ENCODE data around the gene RTN4R.

Gene RTN4R

GRCh38 chr22:20204806-20205205 is 63.3 kb downstream of the RTN4R start:
- Histone ChIP-seq H3K27me3 (ENCODE audit: control insufficient read depth in 2 of 2, insufficient read depth in 2 of 2, low read length in 2 of 2) (peaks cover 3 to 5% of the 10 kb centered on the region in 2 donors), H3K9me3 (ENCODE audit: control insufficient read depth in 2 of 2, low read length in 2 of 2) (no peaks in the 10 kb centered on the region), H3K4me1 (ENCODE audit: control insufficient read depth in 2 of 2, insufficient read depth in 2 of 2, low read length in 2 of 2) (peaks cover 14 to 20% of the 10 kb centered on the region in 2 donors), H3K4me3 (ENCODE audit: low read length in 2 of 2) (no peak overlapping the region), H3K9ac (ENCODE audit: low read depth in 1 of 2, low read length in 2 of 2) (no peak overlapping the region), H3K27ac (ENCODE audit: low read depth in 2 of 2, low read length in 2 of 2) (no peak overlapping the region), H3K36me3 (ENCODE audit: control insufficient read depth in 2 of 2, insufficient read depth in 2 of 2, low read length in 2 of 2) (no peaks in the 10 kb centered on the region)

- H3K9ac ChIP-seq (ENCODE audit: low read depth in 1 of 2, low read length in 2 of 2): no peak overlapping the region
- H3K36me3 ChIP-seq (ENCODE audit: control insufficient read depth in 2 of 2, insufficient read depth in 2 of 2, low read length in 2 of 2): no peaks in the 10 kb centered on the region
- peaks cover 7 to 8% of the 10 kb centered on the region in 2 donors for H3K27me3 ChIP-seq (ENCODE audit: control insufficient read depth in 2 of 2, insufficient read depth in 2 of 2, low read length in 2 of 2)
- no peak overlapping the region for H3K27ac ChIP-seq (ENCODE audit: low read depth in 2 of 2, low read length in 2 of 2)
- no peaks in the 10 kb centered on the region for H3K9me3 ChIP-seq (ENCODE audit: control insufficient read depth in 2 of 2, low read length in 2 of 2)
- H3K4me3 ChIP-seq (ENCODE audit: low read length in 2 of 2): no peak overlapping the region
- peaks cover 14 to 20% of the 10 kb centered on the region in 2 donors for H3K4me1 ChIP-seq (ENCODE audit: control insufficient read depth in 2 of 2, insufficient read depth in 2 of 2, low read length in 2 of 2)
Observed at GRCh38 chr22:20204311-20204710, 63.8 kb downstream of the RTN4R start.

- H3K36me3 ChIP-seq (ENCODE audit: control insufficient read depth in 2 of 2, insufficient read depth in 2 of 2, low read length in 2 of 2): no peaks in the 10 kb centered on the region
- no peak overlapping the region for H3K4me3 ChIP-seq (ENCODE audit: low read length in 2 of 2)
- H3K9me3 ChIP-seq (ENCODE audit: control insufficient read depth in 2 of 2, low read length in 2 of 2): no peaks in the 10 kb centered on the region
- H3K27me3 ChIP-seq (ENCODE audit: control insufficient read depth in 2 of 2, insufficient read depth in 2 of 2, low read length in 2 of 2): peaks cover 7 to 8% of the 10 kb centered on the region in 2 donors
- H3K9ac ChIP-seq (ENCODE audit: low read depth in 1 of 2, low read length in 2 of 2): no peak overlapping the region
- H3K27ac ChIP-seq (ENCODE audit: low read depth in 2 of 2, low read length in 2 of 2): no peak overlapping the region
- peaks cover 14 to 20% of the 10 kb centered on the region in 2 donors for H3K4me1 ChIP-seq (ENCODE audit: control insufficient read depth in 2 of 2, insufficient read depth in 2 of 2, low read length in 2 of 2)
Observed at GRCh38 chr22:20203552-20204201, 64.4 kb downstream of the RTN4R start.

- Histone ChIP-seq H3K27me3 (ENCODE audit: control insufficient read depth in 2 of 2, insufficient read depth in 2 of 2, low read length in 2 of 2) (peaks cover 7 to 8% of the 10 kb centered on the region in 2 donors), H3K4me1 (ENCODE audit: control insufficient read depth in 2 of 2, insufficient read depth in 2 of 2, low read length in 2 of 2) (peaks cover 14 to 20% of the 10 kb centered on the region in 2 donors), H3K9me3 (ENCODE audit: control insufficient read depth in 2 of 2, low read length in 2 of 2) (no peaks in the 10 kb centered on the region), H3K9ac (ENCODE audit: low read depth in 1 of 2, low read length in 2 of 2) (no peak overlapping the region), H3K4me3 (ENCODE audit: low read length in 2 of 2) (no peak overlapping the region), H3K27ac (ENCODE audit: low read depth in 2 of 2, low read length in 2 of 2) (no peak overlapping the region), H3K36me3 (ENCODE audit: control insufficient read depth in 2 of 2, insufficient read depth in 2 of 2, low read length in 2 of 2) (no peaks in the 10 kb centered on the region)
Observed at GRCh38 chr22:20203142-20203551, 65.0 kb downstream of the RTN4R start.

- H3K4me3 ChIP-seq (ENCODE audit: low read length in 2 of 2): no peak overlapping the region
- H3K27me3 ChIP-seq (ENCODE audit: control insufficient read depth in 2 of 2, insufficient read depth in 2 of 2, low read length in 2 of 2): peaks cover 7 to 8% of the 10 kb centered on the region in 2 donors
- no peaks in the 10 kb centered on the region for H3K36me3 ChIP-seq (ENCODE audit: control insufficient read depth in 2 of 2, insufficient read depth in 2 of 2, low read length in 2 of 2)
- peaks cover 7 to 17% of the 10 kb centered on the region in 2 donors for H3K4me1 ChIP-seq (ENCODE audit: control insufficient read depth in 2 of 2, insufficient read depth in 2 of 2, low read length in 2 of 2)
- H3K27ac ChIP-seq (ENCODE audit: low read depth in 2 of 2, low read length in 2 of 2): no peak overlapping the region
- no peaks in the 10 kb centered on the region for H3K9me3 ChIP-seq (ENCODE audit: control insufficient read depth in 2 of 2, low read length in 2 of 2)
- no peak overlapping the region for H3K9ac ChIP-seq (ENCODE audit: low read depth in 1 of 2, low read length in 2 of 2)
Observed at GRCh38 chr22:20201837-20202392, 66.2 kb downstream of the RTN4R start.

GRCh38 chr22:20199906-20200305 is 68.2 kb downstream of the RTN4R start:
- peaks cover 0 to 7% of the 10 kb centered on the region in 2 donors for H3K4me1 ChIP-seq (ENCODE audit: control insufficient read depth in 2 of 2, insufficient read depth in 2 of 2, low read length in 2 of 2)
- no peak overlapping the region for H3K4me3 ChIP-seq (ENCODE audit: low read length in 2 of 2)
- no peak overlapping the region for H3K9ac ChIP-seq (ENCODE audit: low read depth in 1 of 2, low read length in 2 of 2)
- H3K36me3 ChIP-seq (ENCODE audit: control insufficient read depth in 2 of 2, insufficient read depth in 2 of 2, low read length in 2 of 2): no peaks in the 10 kb centered on the region
- no peak overlapping the region for H3K27ac ChIP-seq (ENCODE audit: low read depth in 2 of 2, low read length in 2 of 2)
- no peaks in the 10 kb centered on the region for H3K9me3 ChIP-seq (ENCODE audit: control insufficient read depth in 2 of 2, low read length in 2 of 2)
- peaks cover 7 to 8% of the 10 kb centered on the region in 2 donors for H3K27me3 ChIP-seq (ENCODE audit: control insufficient read depth in 2 of 2, insufficient read depth in 2 of 2, low read length in 2 of 2)

- Histone ChIP-seq H3K9me3 (ENCODE audit: control insufficient read depth in 2 of 2, low read length in 2 of 2) (no peaks in the 10 kb centered on the region), H3K4me1 (ENCODE audit: control insufficient read depth in 2 of 2, insufficient read depth in 2 of 2, low read length in 2 of 2) (peaks cover 0 to 7% of the 10 kb centered on the region in 2 donors), H3K27ac (ENCODE audit: low read depth in 2 of 2, low read length in 2 of 2) (no peak overlapping the region), H3K9ac (ENCODE audit: low read depth in 1 of 2, low read length in 2 of 2) (no peak overlapping the region), H3K4me3 (ENCODE audit: low read length in 2 of 2) (no peak overlapping the region), H3K27me3 (ENCODE audit: control insufficient read depth in 2 of 2, insufficient read depth in 2 of 2, low read length in 2 of 2) (peaks cover 7 to 8% of the 10 kb centered on the region in 2 donors), H3K36me3 (ENCODE audit: control insufficient read depth in 2 of 2, insufficient read depth in 2 of 2, low read length in 2 of 2) (no peaks in the 10 kb centered on the region)
Observed at GRCh38 chr22:20199413-20199842, 68.7 kb downstream of the RTN4R start.

- peaks cover 0 to 2% of the 10 kb centered on the region in 2 donors for H3K4me1 ChIP-seq (ENCODE audit: control insufficient read depth in 2 of 2, insufficient read depth in 2 of 2, low read length in 2 of 2)
- H3K27me3 ChIP-seq (ENCODE audit: control insufficient read depth in 2 of 2, insufficient read depth in 2 of 2, low read length in 2 of 2): peaks cover 7 to 8% of the 10 kb centered on the region in 2 donors
- H3K36me3 ChIP-seq (ENCODE audit: control insufficient read depth in 2 of 2, insufficient read depth in 2 of 2, low read length in 2 of 2): no peaks in the 10 kb centered on the region
- no peak overlapping the region for H3K27ac ChIP-seq (ENCODE audit: low read depth in 2 of 2, low read length in 2 of 2)
- H3K4me3 ChIP-seq (ENCODE audit: low read length in 2 of 2): no peak overlapping the region
- H3K9me3 ChIP-seq (ENCODE audit: control insufficient read depth in 2 of 2, low read length in 2 of 2): no peaks in the 10 kb centered on the region
- H3K9ac ChIP-seq (ENCODE audit: low read depth in 1 of 2, low read length in 2 of 2): no peak overlapping the region
Observed at GRCh38 chr22:20198557-20199319, 69.4 kb downstream of the RTN4R start.

GRCh38 chr22:20197407-20198030 is 70.6 kb downstream of the RTN4R start:
- H3K9me3 ChIP-seq (ENCODE audit: control insufficient read depth in 2 of 2, low read length in 2 of 2): no peaks in the 10 kb centered on the region
- no peak overlapping the region for H3K4me3 ChIP-seq (ENCODE audit: low read length in 2 of 2)
- H3K36me3 ChIP-seq (ENCODE audit: control insufficient read depth in 2 of 2, insufficient read depth in 2 of 2, low read length in 2 of 2): no peaks in the 10 kb centered on the region
- H3K27me3 ChIP-seq (ENCODE audit: control insufficient read depth in 2 of 2, insufficient read depth in 2 of 2, low read length in 2 of 2): peaks cover 7 to 8% of the 10 kb centered on the region in 2 donors
- no peak overlapping the region for H3K9ac ChIP-seq (ENCODE audit: low read depth in 1 of 2, low read length in 2 of 2)
- H3K4me1 ChIP-seq (ENCODE audit: control insufficient read depth in 2 of 2, insufficient read depth in 2 of 2, low read length in 2 of 2): no peaks in the 10 kb centered on the region
- no peak overlapping the region for H3K27ac ChIP-seq (ENCODE audit: low read depth in 2 of 2, low read length in 2 of 2)

Measured in mucosa of rectum (tissue), 2 donors.